Measurements from ENCODE around the gene COL5A3. TPM values are rescaled to one million over a fixed set of nuclear protein-coding genes. Genes with fewer than 3 reads are reported as not detected.

COL5A3 gene
- total and polyA plus RNA-seq, 2 of the 13 experiments (the other 11 are each of a cell fraction or from before 2014, with no cell fraction given): 0.02 TPM; not detected in 1

GRCh38 chr19:10010939-10011338 is 635 bp upstream of the COL5A3 start:
- in situ Hi-C loops (cut with HindIII; ENCODE audit: extremely low pct_ligation_motif_present, low pct_unique_long_range_greater_than_20kb): no loop called here
- Histone ChIP-seq H3K4me3 (replicated peaks in 1 of 3; ENCODE audit: insufficient read depth in 1 of 3, low read depth in 2 of 3, low read length in 3 of 3) (no peak overlapping the region), H3K4me2 (ENCODE audit: low read depth, low read length) (no peak overlapping the region), H3K4me1 (ENCODE audit: insufficient read depth, low read length) (no peaks in the 10 kb centered on the region), H3K27me3 (ENCODE audit: control insufficient read depth in 1 of 2, insufficient read depth in 2 of 2, low read length in 2 of 2) (peaks cover 2 to 38% of the 10 kb centered on the region in 2 experiments), H3K9ac (ENCODE audit: insufficient read depth, low read depth, low read length) (no peak overlapping the region), H3K27ac (ENCODE audit: extremely low read length, insufficient read depth, low read length) (no peak overlapping the region), H2AFZ (ENCODE audit: low read length) (no peak overlapping the region), H3K79me2 (ENCODE audit: insufficient read depth, low read length) (no peaks in the 10 kb centered on the region), H3K36me3 (replicated peaks in 1 of 2; ENCODE audit: control insufficient read depth in 1 of 2, insufficient read depth in 2 of 2, low read length in 2 of 2) (no peaks in the 10 kb centered on the region), H4K20me1 (ENCODE audit: insufficient read depth, low read length) (0 out of 2 replicates have a peak, but pooled peaks cover 2% of the 10 kb centered on the region), H3K9me3 (ENCODE audit: low read length) (no peaks in the 10 kb centered on the region)
- WGBS (ENCODE audit: low lambda C conversion rate): 36% methylated on average over 9 of the region's 9 CpGs
- ChIA-PET CTCF (ENCODE audit: low intra/inter-chr PET ratio, low total read pairs) (no interaction called here), POLR2A (no interaction called here)
- ATAC-seq (no peak), FAIRE-seq (no peak), DNase-seq (ENCODE audit: low spot score) (no peak)
- intact Hi-C loops (cut with micrococcal nuclease; ENCODE audit: unreplicated experiment): no loop called here
- BruUV-seq (replicated peaks): no TSS peak
- TF ChIP-seq NFAT5 (CRISPR knock-in tag; IDR thresholded peaks at IDR 0.05) (no peak), MAX (IDR thresholded peaks at IDR 0.05) (no peak), EED (CRISPR knock-in tag; IDR thresholded peaks at IDR 0.05) (no peak), TCF7 (IDR thresholded peaks at IDR 0.05; ENCODE audit: low read depth) (no peak), ZNF326 (CRISPR knock-in tag; IDR thresholded peaks at IDR 0.05; ENCODE audit: borderline replicate concordance) (no peak), ZNF776 (CRISPR knock-in tag; IDR thresholded peaks at IDR 0.05) (no peak), ZNF503 (CRISPR knock-in tag; IDR thresholded peaks at IDR 0.05) (no peak), ZNF441 (CRISPR knock-in tag; IDR thresholded peaks at IDR 0.05; ENCODE audit: borderline replicate concordance) (no peak), ZNF263 (CRISPR knock-in tag; IDR thresholded peaks at IDR 0.05) (no peak), SUZ12 (IDR thresholded peaks at IDR 0.05; ENCODE audit: low read depth, low read length) (no peak), POLR2AphosphoS5 (IDR thresholded peaks at IDR 0.05; ENCODE audit: low read depth, low read length) (no peak), NFKBIZ (CRISPR knock-in tag; IDR thresholded peaks at IDR 0.05) (no peak), NR2F1 (CRISPR knock-in tag; IDR thresholded peaks at IDR 0.05) (no peak), ZNF773 (CRISPR knock-in tag; IDR thresholded peaks at IDR 0.05; ENCODE audit: borderline replicate concordance) (no peak), RNF2 (conservative IDR thresholded peaks at IDR 0.05; ENCODE audit: low read depth) (no peak), ZNF225 (CRISPR knock-in tag; IDR thresholded peaks at IDR 0.05) (no peak), RNF219 (CRISPR knock-in tag; IDR thresholded peaks at IDR 0.05) (no peak)
